HG03108 (cell line): ENCODE measurements around the gene CHST13.

Experiments used
- ATAC-seq: cut with Tn5 transposase; IDR thresholded peaks from one replicate; pipeline ENCODE4 v1.9.1; 2021; ENCODE audit warnings: moderate library complexity; ENCODE audit not compliant: unreplicated experiment

Gene CHST13

DNA sequence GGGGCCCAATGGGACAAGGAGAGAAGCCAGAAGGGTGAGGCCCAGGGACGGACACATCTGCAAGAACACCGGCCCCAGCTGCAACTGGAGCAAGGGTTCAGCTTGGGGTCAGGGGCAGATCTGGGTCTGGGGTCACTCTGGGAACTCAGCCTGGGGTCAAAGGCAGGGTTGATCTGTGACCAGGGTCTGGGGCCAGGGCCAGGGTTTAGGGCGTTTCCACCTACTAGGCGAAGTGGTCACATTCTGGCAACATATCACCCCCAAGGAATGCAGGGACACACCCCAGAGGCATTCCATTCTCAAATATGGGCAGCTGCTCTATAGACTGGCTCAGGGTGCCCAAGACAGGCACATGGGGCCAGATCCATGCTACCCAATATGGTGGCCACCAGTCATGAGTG lies 15.4 kb upstream of the CHST13 start:
- no peak for ATAC-seq

- no peak for ATAC-seq
These were observed 14.2 kb upstream of the CHST13 start for GRCh38 chr3:126509597-126510307.

DNA sequence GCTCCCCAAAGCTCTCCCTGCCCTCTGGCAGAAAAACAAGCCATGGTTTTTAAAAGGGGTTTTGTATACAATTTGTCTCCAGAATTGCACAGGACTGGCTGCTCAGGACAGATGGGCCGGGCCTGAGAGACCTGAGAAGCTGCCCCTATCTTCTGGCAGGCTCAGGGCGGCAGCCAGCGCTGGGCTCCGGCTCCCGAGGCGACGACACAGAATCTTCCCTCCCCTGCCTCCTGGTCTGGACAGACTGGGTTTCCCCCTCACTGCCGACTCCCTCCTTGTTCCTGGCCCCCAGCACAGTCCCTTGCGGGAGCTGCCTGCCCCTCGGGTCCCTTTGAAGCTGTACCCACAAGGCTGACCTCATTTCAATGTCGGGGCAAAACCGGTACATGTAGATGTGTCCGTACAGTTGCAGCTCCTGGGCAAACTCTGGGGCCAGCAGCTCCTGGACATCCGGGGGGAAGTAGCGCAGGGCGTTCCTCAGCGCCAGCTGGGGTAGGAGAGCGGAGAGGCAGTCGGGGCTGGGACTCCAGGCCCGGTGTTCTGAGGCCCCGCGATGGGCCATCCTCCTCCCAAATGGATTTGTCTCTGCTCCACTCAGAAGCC lies 13.5 kb upstream of the CHST13 start:
- ATAC-seq = no peak

- ATAC-seq = no peak
These were observed 12.7 kb upstream of the CHST13 start for GRCh38 chr3:126511291-126511690.

- no peak for ATAC-seq
These were observed 11.9 kb upstream of the CHST13 start for GRCh38 chr3:126512026-126512425.

- no peak for ATAC-seq
These were observed 10.9 kb upstream of the CHST13 start for GRCh38 chr3:126512916-126513650.

GRCh38 chr3:126514161-126514560 lies 9.8 kb upstream of the CHST13 start:
- no peak for ATAC-seq

DNA sequence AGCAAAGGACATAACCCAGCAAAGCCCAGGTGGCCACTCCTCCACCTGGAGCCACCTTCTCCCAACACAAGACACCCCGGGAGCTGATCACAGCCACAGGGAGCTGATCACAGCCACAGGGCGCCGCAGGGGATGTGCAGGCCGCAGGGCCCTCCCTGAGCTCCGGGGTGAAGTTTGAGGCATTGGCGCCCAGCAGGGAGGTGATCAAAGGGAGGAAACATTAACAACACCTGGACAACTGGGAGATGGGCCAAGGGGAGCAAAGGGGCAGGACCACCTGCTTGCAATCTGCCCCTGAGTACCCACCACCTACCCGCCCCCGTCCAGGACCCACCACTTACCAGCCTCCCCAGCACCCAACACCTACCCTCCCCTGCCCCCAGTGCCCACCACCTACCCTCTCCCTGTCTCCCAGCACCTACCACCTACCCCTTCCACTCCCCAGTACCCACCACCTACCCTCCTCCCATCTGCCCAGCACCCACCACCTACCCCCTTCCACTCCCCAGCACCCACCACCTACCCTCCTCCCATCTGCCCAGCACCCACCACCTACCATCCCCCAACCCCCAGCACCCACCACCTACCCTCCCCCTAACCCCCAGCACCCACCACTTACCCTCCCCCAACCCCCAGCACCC lies 8.8 kb upstream of the CHST13 start:
- ATAC-seq = no peak

GRCh38 chr3:126516152-126516935 lies 7.6 kb upstream of the CHST13 start:
- ATAC-seq = no peak

DNA sequence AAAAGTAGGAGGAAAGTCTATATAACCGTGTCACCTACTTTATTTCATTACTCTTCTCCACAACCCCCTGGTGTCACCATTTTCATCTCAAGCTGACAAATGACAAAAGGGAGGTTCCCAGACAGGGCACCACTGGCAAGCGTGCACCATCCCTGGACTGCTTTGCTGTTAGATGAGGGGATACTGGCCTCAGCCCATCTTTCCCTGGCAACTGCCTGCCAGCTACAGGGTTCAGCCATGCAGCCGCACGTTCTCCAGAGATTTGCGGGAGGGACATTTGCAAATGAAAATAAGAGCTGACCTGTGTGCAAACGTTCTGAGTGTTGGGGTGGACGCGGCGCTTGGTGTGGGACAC lies 7.0 kb upstream of the CHST13 start:
- ATAC-seq = no peak

GRCh38 chr3:126517291-126517951 lies 6.5 kb upstream of the CHST13 start, which contains the start of gene UROC1:
TSS of gene UROC1 (minus strand) at chr3:126517773. CDS start at chr3:126517719, 54 bp downstream.
- no peak for ATAC-seq

DNA sequence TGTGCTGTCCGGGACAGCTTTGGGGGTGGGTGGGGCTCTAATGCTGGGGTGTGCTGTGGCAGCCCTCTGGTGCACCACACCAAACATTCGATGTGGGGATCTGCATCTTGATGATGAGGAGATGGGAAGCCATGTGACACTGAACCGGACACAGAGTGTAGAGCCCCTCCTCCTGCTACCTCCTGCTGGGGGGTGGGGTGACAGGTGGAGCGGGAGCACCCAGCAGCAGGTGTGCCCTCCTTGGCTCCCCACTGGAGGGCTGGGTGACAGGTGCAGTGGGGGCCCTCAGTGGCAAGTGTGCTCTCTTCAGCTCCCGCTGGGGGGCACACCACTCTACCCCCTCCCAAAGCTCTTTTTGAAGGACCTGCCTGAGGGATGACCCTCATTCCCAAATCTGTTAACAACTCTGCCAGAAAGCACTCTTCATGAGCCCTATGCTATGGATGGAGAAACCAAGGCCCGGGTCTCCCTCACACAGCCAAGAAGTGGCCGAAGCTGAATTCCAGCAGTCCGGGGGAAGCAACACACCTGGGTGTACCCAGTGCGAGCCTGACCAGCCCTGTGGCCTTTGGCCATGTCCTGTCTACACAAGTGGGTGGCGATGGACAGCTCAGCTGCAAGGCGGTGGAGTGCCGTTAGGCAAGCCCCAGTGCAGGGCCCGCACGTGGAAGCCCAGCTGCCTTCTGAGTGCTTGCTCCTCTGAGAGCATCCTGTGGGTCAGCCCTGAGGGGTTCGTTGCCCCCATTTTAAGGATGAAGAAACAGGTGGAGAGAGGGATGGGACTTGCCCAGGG lies 5.8 kb upstream of the CHST13 start:
- no peak for ATAC-seq

- no peak for ATAC-seq
These were observed 5.2 kb upstream of the CHST13 start for GRCh38 chr3:126518779-126519177.

- ATAC-seq = no peak
These were observed 4.2 kb upstream of the CHST13 start for GRCh38 chr3:126519506-126520455.

DNA sequence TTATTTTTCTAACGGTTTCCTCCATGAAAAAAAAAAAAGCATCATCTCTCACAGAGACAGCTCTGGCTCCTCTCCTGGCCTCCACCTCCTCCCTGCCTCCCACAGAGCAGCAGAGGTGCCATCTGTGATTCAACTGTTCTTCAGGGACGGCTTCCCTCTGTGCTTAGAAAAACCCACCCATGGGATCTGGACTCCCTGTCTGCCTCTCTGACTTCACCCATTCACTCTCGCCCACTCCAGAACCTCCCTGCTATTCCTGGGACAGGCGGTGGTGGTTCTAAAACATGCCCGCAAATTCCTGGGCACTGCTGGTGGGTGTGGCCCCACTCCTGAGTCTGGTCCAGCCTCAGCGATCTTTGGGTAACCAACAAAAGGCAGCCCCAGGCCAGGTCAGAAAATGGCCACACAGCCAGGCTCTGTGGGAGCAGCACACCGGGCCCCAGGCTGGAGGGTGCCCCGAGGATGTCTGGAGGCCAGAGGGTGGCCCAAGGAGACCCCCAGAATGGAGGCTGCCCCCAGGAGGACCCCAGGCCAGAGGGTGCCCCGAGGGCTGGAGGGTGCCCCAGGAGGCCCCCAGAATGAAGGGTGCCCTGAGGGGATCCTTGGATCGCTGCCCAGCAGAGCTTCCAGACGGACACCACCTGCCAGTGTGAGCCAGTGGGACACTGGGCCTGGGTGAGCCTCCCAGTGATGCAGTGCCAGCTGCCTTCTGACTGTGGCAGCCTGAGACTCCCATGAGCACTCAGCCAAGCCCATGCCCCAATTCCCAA lies 2.6 kb upstream of the CHST13 start:
- ATAC-seq = no peak

DNA sequence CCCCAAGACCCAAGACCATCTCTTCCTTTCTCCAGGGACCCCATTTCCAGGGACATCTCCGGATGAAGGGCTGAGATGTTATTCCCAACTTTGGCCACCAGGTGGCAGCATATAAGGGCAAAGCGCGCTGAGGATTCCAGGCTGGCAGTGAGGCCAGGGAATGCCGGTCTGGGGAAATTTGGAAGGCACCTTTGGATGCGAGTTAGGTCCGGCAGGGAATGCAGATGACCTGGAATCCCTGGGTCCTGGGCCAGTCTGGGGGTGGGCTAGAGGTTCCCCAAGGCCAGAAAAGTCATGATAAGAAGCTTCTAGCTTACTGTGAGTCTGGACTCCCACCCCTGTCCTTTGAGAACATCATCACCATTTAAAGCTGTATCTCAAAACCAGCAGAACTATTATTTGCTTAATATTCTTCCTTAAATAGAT lies 1.6 kb upstream of the CHST13 start:
- ATAC-seq = no peak

DNA sequence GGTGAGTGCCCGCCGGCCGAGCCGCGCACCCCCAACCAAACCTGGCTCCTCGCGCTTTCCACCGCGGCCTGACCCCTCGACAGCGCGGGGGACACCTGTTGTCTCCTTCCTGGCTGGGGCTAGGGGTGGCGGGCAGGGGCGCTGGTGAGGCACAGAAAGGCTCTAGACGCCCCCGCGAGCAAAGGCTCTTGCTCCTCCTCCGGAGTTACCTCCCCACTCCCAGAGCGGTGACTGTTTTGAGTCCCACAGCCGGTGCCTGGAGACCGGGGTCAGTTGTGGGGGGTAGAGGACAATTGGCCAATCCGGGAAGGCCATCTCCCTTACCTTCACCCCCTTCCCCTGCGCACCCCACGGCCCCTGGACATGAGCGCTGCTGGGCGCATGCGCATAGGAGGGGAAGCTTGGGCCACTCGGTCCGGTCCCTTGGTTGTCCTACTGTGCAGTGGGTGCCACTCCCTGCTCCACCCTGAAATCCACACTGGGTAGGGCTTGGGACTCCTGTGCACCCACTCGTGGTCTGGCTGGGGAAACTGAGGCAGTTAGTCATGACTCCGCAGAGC lies 554 bp downstream of the CHST13 start:
- ATAC-seq = no peak
